ENCODE measurements around the gene SNX24. TPM values are rescaled to one million over a fixed set of nuclear protein-coding genes. Genes with fewer than 3 reads are reported as not detected.

SNX24 gene
- total and polyA plus RNA-seq, 10 of the 15 experiments (the other 5 are each of a cell fraction or from before 2014, with no cell fraction given) = 0.15 to 6.6 (median 4.1) TPM

DNA sequence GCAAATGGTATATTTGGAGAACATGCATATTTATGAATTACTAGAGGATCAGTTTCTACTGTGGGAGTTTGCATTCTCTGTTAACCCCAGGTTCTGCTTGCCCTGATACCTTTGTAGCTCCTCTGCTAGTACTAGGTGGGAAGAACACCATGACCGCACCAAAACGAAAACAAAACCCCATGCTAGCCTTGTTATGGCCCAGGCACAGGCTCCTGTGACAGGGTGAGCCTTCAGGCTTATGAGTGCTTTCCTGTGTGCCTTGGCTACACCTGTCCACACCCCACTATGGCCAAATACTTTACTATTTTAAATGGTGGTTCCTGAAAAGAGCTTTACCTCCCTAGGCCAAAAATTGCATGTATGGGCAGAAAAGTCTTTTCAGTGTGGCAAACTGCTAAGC lies 96.3 kb downstream of the SNX24 start (continued):
- TF ChIP-seq, protein P1, sequence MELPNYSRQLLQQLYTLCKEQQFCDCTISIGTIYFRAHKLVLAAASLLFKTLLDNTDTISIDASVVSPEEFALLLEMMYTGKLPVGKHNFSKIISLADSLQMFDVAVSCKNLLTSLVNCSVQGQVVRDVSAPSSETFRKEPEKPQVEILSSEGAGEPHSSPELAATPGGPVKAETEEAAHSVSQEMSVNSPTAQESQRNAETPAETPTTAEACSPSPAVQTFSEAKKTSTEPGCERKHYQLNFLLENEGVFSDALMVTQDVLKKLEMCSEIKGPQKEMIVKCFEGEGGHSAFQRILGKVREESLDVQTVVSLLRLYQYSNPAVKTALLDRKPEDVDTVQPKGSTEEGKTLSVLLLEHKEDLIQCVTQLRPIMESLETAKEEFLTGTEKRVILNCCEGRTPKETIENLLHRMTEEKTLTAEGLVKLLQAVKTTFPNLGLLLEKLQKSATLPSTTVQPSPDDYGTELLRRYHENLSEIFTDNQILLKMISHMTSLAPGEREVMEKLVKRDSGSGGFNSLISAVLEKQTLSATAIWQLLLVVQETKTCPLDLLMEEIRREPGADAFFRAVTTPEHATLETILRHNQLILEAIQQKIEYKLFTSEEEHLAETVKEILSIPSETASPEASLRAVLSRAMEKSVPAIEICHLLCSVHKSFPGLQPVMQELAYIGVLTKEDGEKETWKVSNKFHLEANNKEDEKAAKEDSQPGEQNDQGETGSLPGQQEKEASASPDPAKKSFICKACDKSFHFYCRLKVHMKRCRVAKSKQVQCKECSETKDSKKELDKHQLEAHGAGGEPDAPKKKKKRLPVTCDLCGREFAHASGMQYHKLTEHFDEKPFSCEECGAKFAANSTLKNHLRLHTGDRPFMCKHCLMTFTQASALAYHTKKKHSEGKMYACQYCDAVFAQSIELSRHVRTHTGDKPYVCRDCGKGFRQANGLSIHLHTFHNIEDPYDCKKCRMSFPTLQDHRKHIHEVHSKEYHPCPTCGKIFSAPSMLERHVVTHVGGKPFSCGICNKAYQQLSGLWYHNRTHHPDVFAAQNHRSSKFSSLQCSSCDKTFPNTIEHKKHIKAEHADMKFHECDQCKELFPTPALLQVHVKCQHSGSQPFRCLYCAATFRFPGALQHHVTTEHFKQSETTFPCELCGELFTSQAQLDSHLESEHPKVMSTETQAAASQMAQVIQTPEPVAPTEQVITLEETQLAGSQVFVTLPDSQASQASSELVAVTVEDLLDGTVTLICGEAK (IDR thresholded peaks at IDR 0.05; ENCODE audit: borderline replicate concordance) = no peak
- TF ChIP-seq SMARCA5 (IDR thresholded peaks at IDR 0.05) = no peak
- TF ChIP-seq ZZZ3 (IDR thresholded peaks at IDR 0.05; ENCODE audit: control insufficient read depth, insufficient read length, low read depth) = no peak
- TF ChIP-seq GATAD2B (conservative IDR thresholded peaks at IDR 0.05; ENCODE audit: low read depth) = no peak
- TF ChIP-seq MTA3 (IDR thresholded peaks at IDR 0.05; ENCODE audit: borderline replicate concordance, low read length) = no peak
- no peak for TF ChIP-seq POLR2A (IDR thresholded peaks at IDR 0.05; ENCODE audit: low read depth, low read length)

DNA sequence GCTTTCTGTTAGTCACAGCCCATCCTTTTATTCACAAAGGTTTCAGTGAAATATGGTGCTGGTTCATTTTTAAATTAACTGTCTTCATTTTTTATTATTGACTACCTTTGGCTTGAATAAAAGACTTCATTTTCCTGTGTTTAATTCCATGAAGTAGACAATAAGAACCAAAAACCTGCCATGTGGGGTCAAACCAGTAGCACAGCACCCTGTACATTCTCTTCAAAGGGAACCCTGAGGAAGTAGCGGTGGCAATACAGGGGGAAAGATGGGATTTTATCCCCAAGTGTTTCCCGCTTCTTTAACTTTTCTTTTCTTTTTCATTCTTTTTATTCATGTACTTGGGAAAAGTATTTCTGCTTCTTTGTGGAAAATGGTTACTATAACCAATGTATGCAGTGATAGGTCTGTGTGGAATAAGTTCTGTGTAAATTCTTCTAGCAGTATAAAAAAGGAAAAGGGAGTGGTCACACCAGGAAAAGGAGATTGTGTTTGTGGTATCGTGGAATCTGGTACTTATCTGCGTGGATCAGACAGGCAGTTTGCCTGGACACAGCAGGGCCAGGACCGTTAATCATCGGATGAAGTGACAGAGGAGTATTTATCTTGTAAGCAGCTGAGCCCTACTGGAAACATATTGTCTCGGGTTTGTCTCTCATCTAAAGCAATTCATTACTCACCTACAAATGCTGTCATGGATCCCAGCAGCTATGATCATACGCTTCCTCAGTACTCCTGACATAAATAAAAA lies 96.9 kb downstream of the SNX24 start:
- FAIRE-seq = no peak
- WGBS (ENCODE audit: insufficient coverage, insufficient replicate concordance, low lambda C conversion rate, missing lambda C conversion rate) = 57% methylated on average over 8 of the region's 8 CpGs
- no peak for DNase-seq (ENCODE audit: low read depth, low spot score)
- intact Hi-C loops (cut with micrococcal nuclease; ENCODE audit: unreplicated experiment) = no loop called here
- Histone ChIP-seq H3K79me2 (ENCODE audit: control insufficient read depth, insufficient read depth, low read length) (no peaks in the 10 kb centered on the region), H2AFZ (ENCODE audit: control insufficient read depth, low read depth, low read length) (no peak overlapping the region; the same call in 1 of the 2 replicates), H3K9me3 (replicated peaks; ENCODE audit: control insufficient read depth, insufficient read depth, low read length) (no peaks in the 10 kb centered on the region), H3K27ac (ENCODE audit: control insufficient read depth, insufficient read depth) (no peak overlapping the region), H3K36me3 (ENCODE audit: control insufficient read depth in 2 of 2, insufficient read depth in 2 of 2, low read length in 1 of 2) (no peaks in the 10 kb centered on the region), H3K4me3 (no peak overlapping the region), H3K9ac (ENCODE audit: control insufficient read depth, insufficient read depth, low read length) (no peak overlapping the region; the same call in 1 of the 2 replicates), H3K27me3 (replicated peaks in 1 of 2; ENCODE audit: control insufficient read depth in 2 of 2, insufficient read depth in 2 of 2, low read length in 1 of 2) (no peaks in the 10 kb centered on the region), H3K4me2 (ENCODE audit: control insufficient read depth, insufficient read depth) (no peak overlapping the region), H4K20me1 (ENCODE audit: control insufficient read depth, insufficient read depth) (no peaks in the 10 kb centered on the region), H3K4me1 (ENCODE audit: control insufficient read depth, insufficient read depth, low read length) (no peaks in the 10 kb centered on the region)
- BruUV-seq (replicated peaks) = no TSS peak
- no peak for ATAC-seq
- RAD21 ChIA-PET (ENCODE audit: unreplicated experiment) = no interaction called here
- TF ChIP-seq SUZ12 (IDR thresholded peaks at IDR 0.05; ENCODE audit: unreplicated experiment) (no peak), RFX5 (IDR thresholded peaks at IDR 0.05; ENCODE audit: low read depth, low read length) (no peak), EZH2 (IDR thresholded peaks at IDR 0.05; ENCODE audit: borderline replicate concordance, control insufficient read depth, low read depth, low read length) (no peak)
- TF ChIP-seq, protein P1 (IDR thresholded peaks at IDR 0.05; ENCODE audit: borderline replicate concordance) = no peak
- POLR2A ChIA-PET = no interaction called here
- SMC1A ChIA-PET (ENCODE audit: uncharacterized antibody, unreplicated experiment) = no interaction called here
- in situ Hi-C loops (cut with MboI) = no loop called here
- CTCF ChIA-PET = no interaction called here
